Liver (tissue), 9 donors: ENCODE results near the gene CD274. TPM values are rescaled to one million over a fixed set of nuclear protein-coding genes. Genes with fewer than 3 reads are reported as not detected.

Source experiments
- DNase-seq: peaks from one replicate; pipeline ENCODE4 v3.0.0-alpha.2; 2017; ENCODE audit warnings: low spot score
- H3K27ac ChIP-seq, 2 donors: one replicate each; pipeline ENCODE4 v1.7.0; 2013; ENCODE audit warnings: inconsistent platforms in 2 of 2, low read length in 2 of 2, control low read depth in 1 of 2, low read depth in 1 of 2, mild to moderate bottlenecking in 1 of 2
- H3K27me3 ChIP-seq, 4 donors: one replicate each; pipeline versions ENCODE4 v1.6.1 to v1.7.0; 2013; ENCODE audit warnings: low read length in 3 of 4, inconsistent platforms in 1 of 4, mild to moderate bottlenecking in 1 of 4, moderate library complexity in 1 of 4; ENCODE audit not compliant: control insufficient read depth in 4 of 4, insufficient read depth in 4 of 4
- H3K36me3 ChIP-seq, 4 donors: one replicate each; pipeline versions ENCODE4 v1.6.1 to v1.7.0; 2013; ENCODE audit warnings: low read length in 3 of 4, mild to moderate bottlenecking in 3 of 4, low read depth in 1 of 4, moderate library complexity in 1 of 4; ENCODE audit not compliant: control insufficient read depth in 4 of 4, insufficient read depth in 3 of 4
- H3K4me1 ChIP-seq, 4 donors: one replicate each; pipeline versions ENCODE4 v1.6.1 to v1.7.0; 2013; ENCODE audit warnings: low read length in 3 of 4, mild to moderate bottlenecking in 3 of 4, moderate library complexity in 1 of 4; ENCODE audit not compliant: control insufficient read depth in 4 of 4, insufficient read depth in 4 of 4
- H3K4me3 ChIP-seq, 3 donors: one replicate each; pipeline versions ENCODE4 v1.6.1 to v1.7.0; 2013; ENCODE audit warnings: low read length in 3 of 3, control low read depth in 1 of 3, low read depth in 1 of 3, mild to moderate bottlenecking in 1 of 3
- H3K9ac ChIP-seq, 2 donors: one replicate each; pipeline ENCODE4 v1.7.0; 2013; ENCODE audit warnings: low read length in 2 of 2, mild to moderate bottlenecking in 2 of 2, moderate library complexity in 2 of 2, control low read depth in 1 of 2, low read depth in 1 of 2
- H3K9me3 ChIP-seq, 4 donors: one replicate each; pipeline versions ENCODE4 v1.6.1 to v1.7.0; 2013; ENCODE audit warnings: low read length in 3 of 4; ENCODE audit not compliant: control insufficient read depth in 4 of 4
- ATF3 ChIP-seq: IDR thresholded peaks from 2 replicates; pipeline ENCODE4 v1.6.1; 2016; ENCODE audit warnings: antibody characterized with exemption
- EGR1 ChIP-seq, 2 donors: IDR thresholded peaks; 2 replicates each; pipeline ENCODE4 v1.6.1; 2016 to 2018; ENCODE audit warnings: antibody characterized with exemption in 2 of 2, low read depth in 2 of 2
- FOXA1 ChIP-seq: IDR thresholded peaks from 2 replicates; pipeline ENCODE4 v1.6.1; 2016; ENCODE audit warnings: antibody characterized with exemption
- FOXA2 ChIP-seq: IDR thresholded peaks from 2 replicates; pipeline ENCODE4 v1.6.1; 2016; ENCODE audit warnings: antibody characterized with exemption
- GABPA ChIP-seq, 2 donors: IDR thresholded peaks in 1 of 2; conservative IDR thresholded peaks in 1 of 2; 2 replicates each; pipeline ENCODE4 v1.6.1; 2016; ENCODE audit warnings: antibody characterized with exemption in 2 of 2, mild to moderate bottlenecking in 1 of 2, moderate library complexity in 1 of 2
- HNF4A ChIP-seq, 2 donors: conservative IDR thresholded peaks; 2 replicates each; pipeline ENCODE4 v1.6.1; 2016; ENCODE audit warnings: antibody characterized with exemption in 2 of 2, mild to moderate bottlenecking in 2 of 2
- HNF4G ChIP-seq: IDR thresholded peaks from 2 replicates; pipeline ENCODE4 v1.6.1; 2016; ENCODE audit warnings: antibody characterized with exemption
- JUND ChIP-seq, 2 donors: IDR thresholded peaks; 2 replicates each; pipeline ENCODE4 v1.6.1; 2016; ENCODE audit warnings: antibody characterized with exemption in 2 of 2
- MAX ChIP-seq: IDR thresholded peaks from 2 replicates; pipeline ENCODE4 v1.6.1; 2016; ENCODE audit warnings: antibody characterized with exemption
- NR2F2 ChIP-seq: IDR thresholded peaks from 2 replicates; pipeline ENCODE4 v1.6.1; 2016; ENCODE audit warnings: antibody characterized with exemption
- RAD21 ChIP-seq, 2 donors: IDR thresholded peaks; 2 replicates each; pipeline ENCODE4 v1.6.1; 2016; ENCODE audit warnings: antibody characterized with exemption in 2 of 2, mild to moderate bottlenecking in 2 of 2
- REST ChIP-seq: IDR thresholded peaks from 2 replicates; pipeline ENCODE4 v1.6.1; 2016; ENCODE audit warnings: antibody characterized with exemption, mild to moderate bottlenecking
- RXRA ChIP-seq, 2 donors: IDR thresholded peaks; 2 replicates each; pipeline ENCODE4 v1.6.1; 2017 to 2018; ENCODE audit warnings: antibody characterized with exemption in 2 of 2, mild to moderate bottlenecking in 1 of 2
- SP1 ChIP-seq: IDR thresholded peaks from 2 replicates; pipeline ENCODE4 v1.6.1; 2018; ENCODE audit warnings: antibody characterized with exemption, mild to moderate bottlenecking
- TAF1 ChIP-seq: conservative IDR thresholded peaks from 2 replicates; pipeline ENCODE4 v1.6.1; 2016; ENCODE audit warnings: antibody characterized with exemption, mild to moderate bottlenecking
- YY1 ChIP-seq: IDR thresholded peaks from 2 replicates; pipeline ENCODE4 v1.6.1; 2016; ENCODE audit warnings: antibody characterized with exemption, mild to moderate bottlenecking
- ZBTB33 ChIP-seq: IDR thresholded peaks from 2 replicates; pipeline ENCODE4 v1.6.1; 2016; ENCODE audit warnings: antibody characterized with exemption
- WGBS: extraction: QIAGEN DNeasy Blood & Tissue Kit; methylation state at CpG from one replicate; pipeline ENCODE4 v1.1.7; 2013; 5-methylcytosine and 5-hydroxymethylcytosine counted together
- polyA plus RNA-seq, 2 donors: library from polyadenylated mRNA; stranded (reverse) in 1 of 2; unstranded in 1 of 2; fragments of 200-250 nt in 1 of 2; fragments of >200 nt in 1 of 2; fragmentation: Nextera tagmentation in 1 of 2; extraction: Ambion mirVana in 1 of 2; gene quantifications; one replicate each; pipeline versions ENCODE4 v1.2.1 to v1.2.3, GENCODE V29; 2013 to 2015
- total RNA-seq, 2 donors: library from RNA; depleted of rRNA; stranded (reverse); fragments of >200 nt; gene quantifications; one replicate each; pipeline ENCODE4 v1.2.3, GENCODE V29; 2014
- donor health status: healthy.
- donor health status: healthy.
- donor health status: healthy.
- donor health status: healthy.
- donor health status: healthy.

CD274 gene
- total and polyA plus RNA-seq, 4 donors: 1.0 to 3.1 (median 1.9) TPM

GRCh38 chr9:5452286-5452609, 1.9 kb downstream of the CD274 start:
- Histone ChIP-seq H3K27me3 (no peaks in the 10 kb centered on the region), H3K9me3 (no peaks in the 10 kb centered on the region), H3K36me3 (peaks cover 0 to 2% (median 0%) of the 10 kb centered on the region in 4 donors), H3K4me3 (no peak overlapping the region), H3K4me1 (peaks cover 0 to 3% (median 1%) of the 10 kb centered on the region in 4 donors), H3K9ac (no peak overlapping the region), H3K27ac (no peak overlapping the region)
- WGBS: 80% methylated on average over 1 of the region's 1 CpG
- DNase-seq: no peak
- TF ChIP-seq HNF4G (no peak), FOXA1 (no peak), MAX (no peak), TAF1 (no peak), ATF3 (no peak), REST (no peak), RAD21 (IDR thresholded peaks at IDR 0.05) (no peak), YY1 (no peak)

GRCh38 chr9:5453004-5453403, 2.7 kb downstream of the CD274 start:
- H3K4me1 ChIP-seq: peaks cover 0 to 3% (median 1%) of the 10 kb centered on the region in 4 donors
- no peaks in the 10 kb centered on the region for H3K27me3 ChIP-seq
- no peak overlapping the region for H3K27ac ChIP-seq
- peaks cover 0 to 4% (median 0%) of the 10 kb centered on the region in 4 donors for H3K36me3 ChIP-seq
- no peak for DNase-seq
- H3K9ac ChIP-seq: no peak overlapping the region
- no peak overlapping the region for H3K4me3 ChIP-seq
- 89% methylated on average over 2 of the region's 2 CpGs for WGBS
- H3K9me3 ChIP-seq: no peaks in the 10 kb centered on the region
- TF ChIP-seq JUND (IDR thresholded peaks at IDR 0.05): no peak
- no peak for TF ChIP-seq ZBTB33
- no peak for TF ChIP-seq NR2F2
- TF ChIP-seq YY1: no peak
- no peak for TF ChIP-seq HNF4G
- no peak for TF ChIP-seq FOXA1

GRCh38 chr9:5453673-5454072, 3.3 kb downstream of the CD274 start:
- H3K9ac ChIP-seq: no peak overlapping the region
- peaks cover 0 to 3% (median 1%) of the 10 kb centered on the region in 4 donors for H3K4me1 ChIP-seq
- 55% methylated on average over 2 of the region's 2 CpGs for WGBS
- no peak overlapping the region for H3K4me3 ChIP-seq
- TF ChIP-seq YY1 (no peak), REST (no peak), RXRA (IDR thresholded peaks at IDR 0.05) (no peak), HNF4A (conservative IDR thresholded peaks at IDR 0.05) (no peak), TAF1 (no peak), EGR1 (IDR thresholded peaks at IDR 0.05; ENCODE audit: low read depth in 2 of 2) (no peak), FOXA2 (no peak), GABPA (IDR thresholded peaks at IDR 0.05 in 1 of 2, conservative IDR thresholded peaks at IDR 0.05 in 1 of 2) (no peak), JUND (IDR thresholded peaks at IDR 0.05) (no peak), SP1 (no peak)
- no peaks in the 10 kb centered on the region for H3K9me3 ChIP-seq
- H3K27ac ChIP-seq: no peak overlapping the region
- no peak for DNase-seq
- H3K27me3 ChIP-seq: no peaks in the 10 kb centered on the region
- H3K36me3 ChIP-seq: peaks cover 0 to 4% (median 0%) of the 10 kb centered on the region in 4 donors
